HG03439 (cell line): Measurements from ENCODE around the gene AAK1.
"Not testable (repeated sequence)": the region's sequence is repeated elsewhere in the genome, so short reads cannot be mapped to it uniquely, and the experiment has no call there.

ENCODE experiments used
- ATAC-seq: cut with Tn5 transposase; IDR thresholded peaks from one replicate; pipeline ENCODE4 v1.9.1; 2021; ENCODE audit warnings: mild to moderate bottlenecking, moderate library complexity; ENCODE audit not compliant: unreplicated experiment

The AAK1 gene

DNA sequence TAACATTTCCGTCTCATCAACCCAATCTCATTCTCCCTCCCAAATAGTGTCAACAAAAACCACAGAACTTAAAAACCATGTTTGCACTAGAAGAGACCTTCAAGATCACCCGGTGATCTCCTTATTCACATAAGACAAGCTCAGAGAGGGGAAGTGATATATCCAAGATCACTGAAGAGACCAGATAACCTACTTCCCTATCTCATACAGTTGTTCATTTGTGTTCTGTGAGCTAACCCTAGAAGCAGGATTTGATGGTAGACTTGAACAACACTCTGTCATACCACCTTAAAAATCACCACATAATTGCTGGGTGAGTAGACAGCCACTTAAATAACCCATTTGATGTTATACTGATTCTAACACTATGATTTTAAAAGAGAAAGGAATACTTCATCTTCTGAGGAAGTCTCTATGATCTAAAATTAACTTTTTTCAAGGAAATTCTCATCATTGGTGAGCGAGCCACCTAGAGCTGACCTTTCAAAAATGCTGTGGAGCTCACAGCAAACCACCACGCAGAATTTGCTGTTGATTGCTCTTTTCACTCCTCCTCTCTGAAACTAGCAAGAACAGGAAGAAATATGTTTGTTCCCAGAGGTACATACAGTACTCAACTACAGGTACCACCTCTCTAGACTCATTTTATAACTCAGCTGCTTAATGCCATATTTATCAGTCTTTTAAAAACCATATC lies 15.1 kb downstream of the AAK1 start:
- ATAC-seq, result no peak

GRCh38 chr2:69625078-69625795 lies 18.3 kb downstream of the AAK1 start:
- no peak for ATAC-seq

DNA sequence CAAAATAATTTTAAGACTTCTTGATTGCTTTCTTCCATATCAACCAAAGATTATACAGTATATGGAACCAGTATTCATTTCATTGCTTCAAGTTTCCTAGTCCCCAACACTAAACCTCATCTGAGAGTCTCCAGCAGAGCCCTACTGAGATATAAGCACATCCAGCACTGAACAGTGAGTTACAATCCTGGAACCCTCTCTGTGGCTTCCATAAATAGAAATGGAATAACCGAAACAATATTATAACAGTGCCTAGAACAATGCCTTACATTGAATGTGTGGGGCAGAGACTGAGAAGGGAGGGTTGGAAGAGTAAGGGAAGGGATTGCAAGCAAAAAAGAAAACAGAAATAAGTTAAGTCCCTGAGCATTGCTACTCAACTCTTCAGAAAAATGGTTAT lies 18.9 kb downstream of the AAK1 start:
- ATAC-seq, result no peak

GRCh38 chr2:69624131-69624530 lies 19.4 kb downstream of the AAK1 start:
- ATAC-seq, result no peak

- ATAC-seq, result no peak
Measured at GRCh38 chr2:69623236-69623635, 20.3 kb downstream of the AAK1 start.

GRCh38 chr2:69622805-69623204 lies 20.7 kb downstream of the AAK1 start:
- not testable (repeated sequence) for ATAC-seq

DNA sequence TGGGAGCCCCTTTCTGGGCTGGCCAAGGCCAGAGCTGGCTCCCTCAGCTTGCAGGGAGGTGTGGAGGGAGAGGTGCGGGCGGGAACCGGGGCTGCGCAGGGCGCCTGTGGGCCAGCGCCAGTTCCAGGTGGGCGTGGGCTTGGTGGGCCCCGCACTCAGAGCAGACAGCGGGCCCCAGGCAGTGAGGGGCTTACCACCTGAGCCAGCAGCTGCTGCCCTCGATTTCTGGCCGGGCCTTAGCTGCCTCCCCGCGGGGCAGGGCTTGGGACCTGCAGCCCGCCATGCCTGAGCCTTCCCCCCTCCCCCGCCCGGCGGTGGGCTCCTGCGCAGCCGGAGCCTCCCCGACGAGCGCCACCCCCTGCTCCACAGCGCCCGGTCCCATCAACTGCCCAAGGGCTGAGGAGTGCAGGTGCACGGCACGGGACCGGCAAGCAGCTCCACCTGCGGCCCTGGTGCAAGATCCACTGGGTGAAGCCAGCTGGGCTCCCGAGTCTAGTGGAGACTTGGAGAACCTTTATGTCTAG lies 21.5 kb downstream of the AAK1 start:
- not testable (repeated sequence) for ATAC-seq

DNA sequence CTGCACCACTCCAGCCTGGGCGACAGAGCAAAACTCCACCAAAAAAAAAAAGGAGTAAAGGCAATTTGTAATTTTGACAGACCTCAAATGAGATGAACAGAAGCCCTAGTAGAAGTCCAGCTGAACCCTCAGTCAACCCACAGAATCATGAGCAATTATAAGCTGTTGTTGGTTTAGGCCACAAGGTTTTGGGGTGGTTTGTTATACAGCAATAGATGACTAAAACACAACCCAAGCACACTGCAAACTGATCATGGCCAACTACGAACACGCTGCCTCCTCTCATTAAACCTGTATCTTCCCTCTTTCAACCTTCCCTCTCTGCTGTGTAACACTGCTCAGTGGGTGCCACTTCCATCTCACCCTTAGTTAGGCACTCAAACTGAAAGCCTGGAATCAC lies 22.1 kb downstream of the AAK1 start:
- no peak for ATAC-seq

DNA sequence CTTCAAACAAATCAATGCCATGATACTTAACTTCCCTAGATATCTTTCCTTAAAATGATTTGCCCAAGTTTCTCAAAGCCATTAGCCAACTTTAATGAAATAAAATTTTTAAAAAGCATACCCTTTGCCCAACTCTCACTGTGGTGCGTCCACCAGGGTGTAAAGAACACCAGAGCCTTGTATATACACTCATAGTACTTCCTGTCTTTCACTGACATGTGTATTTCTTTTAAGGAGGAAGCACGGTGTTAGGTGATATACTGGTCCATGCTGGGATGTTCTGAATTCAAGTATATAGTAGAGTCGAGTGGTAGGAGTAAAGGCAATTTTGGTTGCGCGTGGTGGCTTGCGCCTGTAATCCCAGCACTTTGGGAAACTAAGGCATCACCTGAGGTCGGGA lies 22.7 kb downstream of the AAK1 start:
- ATAC-seq, result no peak

- ATAC-seq, result no peak
Measured at GRCh38 chr2:69619725-69620124, 23.8 kb downstream of the AAK1 start.

- no peak for ATAC-seq
Measured at GRCh38 chr2:69618362-69618761, 25.2 kb downstream of the AAK1 start.

DNA sequence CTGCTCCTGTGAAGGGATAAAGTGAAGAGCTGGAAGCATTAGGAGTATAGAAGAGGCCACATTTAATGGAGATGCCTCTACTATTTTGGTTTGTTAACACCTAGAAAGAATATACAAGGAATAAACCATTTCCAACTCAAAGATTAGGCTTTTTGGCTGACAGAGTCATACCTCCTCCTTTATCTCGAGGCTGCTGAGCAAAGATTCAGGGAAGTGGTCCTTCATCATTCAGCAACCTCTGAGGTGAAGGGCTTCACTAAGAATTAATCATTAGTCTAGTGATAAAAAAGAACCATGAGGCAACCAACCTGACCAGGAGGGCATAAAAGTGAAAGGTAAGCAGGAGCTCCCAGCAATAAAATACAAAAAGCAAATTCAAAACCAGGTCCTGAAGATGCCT lies 25.8 kb downstream of the AAK1 start:
- ATAC-seq, result no peak

- ATAC-seq, result peak; percentile 51
Measured at GRCh38 chr2:69616755-69617154, 26.8 kb downstream of the AAK1 start.

- ATAC-seq, result peak; percentile 53
Measured at GRCh38 chr2:69615969-69616368, 27.6 kb downstream of the AAK1 start.

- no peak for ATAC-seq
Measured at GRCh38 chr2:69615078-69615625, 28.4 kb downstream of the AAK1 start.

DNA sequence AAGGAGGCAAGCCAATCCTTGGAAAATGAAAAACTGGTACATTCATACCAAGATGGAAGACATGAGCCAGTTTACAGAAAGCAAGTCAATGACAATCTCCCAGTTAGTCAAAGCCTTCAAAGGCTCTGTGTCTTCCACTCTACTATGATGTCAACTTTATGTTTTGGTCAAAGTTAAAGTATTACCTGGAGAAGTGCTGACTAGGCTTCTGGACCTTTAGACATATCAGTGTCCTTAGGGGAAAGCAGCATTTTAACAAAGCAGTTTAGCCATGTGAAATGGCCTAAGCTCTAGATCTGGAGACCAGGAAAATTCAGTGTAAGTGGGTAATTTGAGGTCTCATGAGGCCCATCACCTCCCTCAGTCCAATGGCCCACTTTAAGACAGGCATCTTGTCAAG lies 30.8 kb downstream of the AAK1 start:
- no peak for ATAC-seq

DNA sequence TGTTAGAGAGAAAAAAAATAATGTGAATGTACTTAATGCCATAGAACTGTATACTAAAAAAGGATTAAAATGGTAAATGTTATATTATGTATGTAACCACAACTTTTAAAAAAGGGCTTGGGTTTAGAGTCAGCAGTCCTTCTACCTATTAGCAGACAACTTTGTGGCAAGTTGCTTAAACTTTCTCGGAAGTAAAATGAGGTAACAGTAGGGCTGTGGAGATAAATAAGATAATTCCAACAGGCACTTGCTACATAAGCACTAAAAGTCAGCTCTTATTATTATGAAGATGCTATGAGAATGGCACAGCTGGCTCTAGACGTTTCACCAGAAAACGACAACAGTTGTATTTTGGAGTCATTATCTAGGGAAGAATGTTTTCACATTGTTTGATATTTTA lies 31.3 kb downstream of the AAK1 start:
- ATAC-seq, result no peak

- no peak for ATAC-seq
Measured at GRCh38 chr2:69608109-69608508, 35.4 kb downstream of the AAK1 start.

- ATAC-seq, result not testable (repeated sequence)
Measured at GRCh38 chr2:69606771-69607170, 36.8 kb downstream of the AAK1 start.

DNA sequence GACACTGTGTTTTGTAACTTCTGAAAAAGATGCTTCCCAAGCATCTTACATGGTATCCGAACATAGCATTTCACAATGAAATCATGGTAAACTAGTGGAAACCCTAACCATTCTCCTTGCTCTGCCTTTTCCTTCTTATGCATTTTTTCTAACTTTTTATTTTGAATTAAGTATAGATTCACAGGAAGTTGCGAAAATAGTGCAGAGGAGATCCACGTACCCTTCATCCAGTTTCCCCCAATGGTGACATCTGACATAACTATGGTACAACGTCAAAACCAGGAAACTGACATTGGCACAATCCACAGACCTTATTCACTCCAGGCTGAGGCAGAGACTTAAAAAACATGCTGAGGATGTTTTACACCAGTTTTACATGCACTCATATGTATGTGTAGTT lies 38.3 kb downstream of the AAK1 start:
- ATAC-seq, result no peak

DNA sequence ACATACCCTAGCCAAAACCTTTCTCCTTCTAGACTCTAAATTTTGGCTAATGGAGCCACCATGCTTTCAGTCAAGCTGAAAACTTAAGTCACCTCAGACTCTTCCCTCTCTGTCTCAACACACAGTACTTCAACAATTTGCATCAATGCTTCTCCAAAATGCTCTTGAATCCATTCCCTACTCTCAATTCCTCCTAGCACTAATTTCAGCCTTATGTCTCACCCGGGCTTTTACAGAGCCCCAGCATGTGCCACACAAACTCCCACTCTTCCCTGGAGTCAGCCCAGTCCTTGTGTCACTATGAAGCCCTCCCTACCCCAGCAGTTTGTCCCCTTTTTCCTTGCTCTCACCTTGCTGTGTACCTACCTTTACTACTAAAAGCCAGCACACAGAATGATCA lies 38.7 kb downstream of the AAK1 start:
- no peak for ATAC-seq

DNA sequence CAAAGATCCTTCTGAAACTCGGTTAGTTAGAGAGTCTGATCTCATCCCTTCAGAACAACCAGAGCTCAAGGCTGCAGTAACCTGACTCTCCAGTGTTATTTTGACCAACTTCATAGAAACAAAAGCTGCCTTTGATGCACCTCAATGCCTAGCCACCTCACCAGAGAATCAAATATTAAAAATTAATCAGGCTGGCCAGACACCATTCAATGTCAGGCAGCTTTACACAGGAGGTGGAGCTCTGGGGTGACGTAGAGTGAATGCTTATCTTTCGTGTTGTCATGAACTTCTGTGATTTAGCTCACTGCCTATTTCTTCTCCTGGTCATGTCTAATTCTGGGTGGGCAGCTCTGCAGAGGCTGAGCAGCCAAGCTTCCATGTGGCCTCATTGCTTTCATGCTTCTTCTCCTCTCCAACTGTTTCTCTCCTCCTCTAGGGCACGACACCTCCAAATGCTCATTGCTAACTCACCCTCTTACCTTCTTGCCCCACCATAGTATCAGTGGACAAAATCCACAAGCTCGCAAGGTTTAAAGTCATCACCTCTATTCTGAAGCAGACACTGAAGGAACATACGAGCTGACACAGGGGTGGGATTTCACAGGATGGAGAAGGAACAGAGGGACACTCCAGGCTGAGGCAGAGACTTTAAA lies 39.4 kb downstream of the AAK1 start:
- ATAC-seq, result no peak
